ENCODE results near the gene LRCH1. TPM values are rescaled to one million over a fixed set of nuclear protein-coding genes. Genes with fewer than 3 reads are reported as not detected.

The LRCH1 gene
- total RNA-seq, 1 experiment from 2014 or later: 10.5 TPM

DNA sequence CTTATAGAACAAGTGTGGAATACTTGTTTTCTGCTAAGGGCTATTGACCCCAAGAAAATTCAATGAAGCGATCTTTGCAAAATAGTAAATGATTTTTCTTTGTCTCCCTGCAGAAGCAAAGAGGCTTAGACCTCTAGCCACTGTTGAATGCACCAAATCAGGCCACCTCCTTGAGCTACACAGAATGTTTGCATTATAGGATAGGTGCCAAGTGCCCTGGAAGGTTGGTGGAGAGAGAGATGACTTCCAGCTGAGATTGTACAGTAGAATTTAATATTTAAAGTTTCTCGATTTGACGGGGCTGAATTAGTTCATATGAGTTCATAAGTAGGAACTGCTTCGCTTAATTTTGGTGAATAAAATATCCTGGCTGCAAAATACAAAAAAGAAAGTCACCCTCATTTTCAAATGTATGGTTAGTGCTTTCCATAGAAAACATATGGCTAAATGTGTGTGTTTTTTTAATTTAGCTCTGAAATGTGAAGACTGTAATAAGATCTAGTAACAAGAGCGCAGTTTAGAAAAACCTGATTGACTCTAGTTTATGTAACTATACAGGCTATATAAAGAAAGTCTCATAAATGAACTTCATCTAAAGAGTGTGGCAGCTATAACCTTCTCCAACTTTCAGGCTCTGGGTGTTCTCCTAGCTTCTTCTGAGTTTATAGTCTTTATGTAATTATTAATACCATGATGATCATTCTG lies 41.6 kb downstream of the LRCH1 start:
- Histone ChIP-seq H3K4me3 (no peak overlapping the region), H3K9me2 (ENCODE audit: insufficient read depth) (no peaks in the 10 kb centered on the region), H3F3A (ENCODE audit: insufficient read depth, low read depth) (peaks cover 32% of the 10 kb centered on the region), H3K4me1 (replicated peaks; ENCODE audit: insufficient read depth) (peaks cover 41% of the 10 kb centered on the region), H2AFZ (no peak overlapping the region), H4K20me1 (ENCODE audit: insufficient read depth) (0 out of 2 replicates have a peak, but pooled peaks cover 6% of the 10 kb centered on the region), H3K79me2 (ENCODE audit: low read depth) (peaks cover 67% of the 10 kb centered on the region), H3K27ac (peak overlapping the region; percentile 55), H3K27me3 (ENCODE audit: insufficient read depth, low read depth) (no peaks in the 10 kb centered on the region), H3K36me3 (ENCODE audit: low read depth) (no peaks in the 10 kb centered on the region), H3K9me3 (ENCODE audit: insufficient read depth, low read depth) (no peaks in the 10 kb centered on the region), H3K4me2 (0 out of 2 replicates have a peak overlapping the region, but pooled peaks have one; percentile 32)
- TF ChIP-seq EZH2 (IDR thresholded peaks at IDR 0.05; ENCODE audit: low read depth): no peak
- TF ChIP-seq, protein P1, sequence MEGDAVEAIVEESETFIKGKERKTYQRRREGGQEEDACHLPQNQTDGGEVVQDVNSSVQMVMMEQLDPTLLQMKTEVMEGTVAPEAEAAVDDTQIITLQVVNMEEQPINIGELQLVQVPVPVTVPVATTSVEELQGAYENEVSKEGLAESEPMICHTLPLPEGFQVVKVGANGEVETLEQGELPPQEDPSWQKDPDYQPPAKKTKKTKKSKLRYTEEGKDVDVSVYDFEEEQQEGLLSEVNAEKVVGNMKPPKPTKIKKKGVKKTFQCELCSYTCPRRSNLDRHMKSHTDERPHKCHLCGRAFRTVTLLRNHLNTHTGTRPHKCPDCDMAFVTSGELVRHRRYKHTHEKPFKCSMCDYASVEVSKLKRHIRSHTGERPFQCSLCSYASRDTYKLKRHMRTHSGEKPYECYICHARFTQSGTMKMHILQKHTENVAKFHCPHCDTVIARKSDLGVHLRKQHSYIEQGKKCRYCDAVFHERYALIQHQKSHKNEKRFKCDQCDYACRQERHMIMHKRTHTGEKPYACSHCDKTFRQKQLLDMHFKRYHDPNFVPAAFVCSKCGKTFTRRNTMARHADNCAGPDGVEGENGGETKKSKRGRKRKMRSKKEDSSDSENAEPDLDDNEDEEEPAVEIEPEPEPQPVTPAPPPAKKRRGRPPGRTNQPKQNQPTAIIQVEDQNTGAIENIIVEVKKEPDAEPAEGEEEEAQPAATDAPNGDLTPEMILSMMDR (conservative IDR thresholded peaks at IDR 0.05): no peak
- BruUV-seq (replicated peaks): no TSS peak
- POLR2A ChIA-PET (ENCODE audit: unreplicated experiment): no interaction called here
- no peak for DNase-seq
- intact Hi-C loops (cut with micrococcal nuclease; ENCODE audit: unreplicated experiment): loop anchor here (2.0 kb wide), 1 partner anchor 40 kb away; no protein-coding TSS in a partner anchor
- CTCF ChIA-PET: interaction anchor here (0.6 kb wide), 1 partner anchor 64 kb away, joined by 3 read pairs; no protein-coding TSS in a partner anchor

DNA sequence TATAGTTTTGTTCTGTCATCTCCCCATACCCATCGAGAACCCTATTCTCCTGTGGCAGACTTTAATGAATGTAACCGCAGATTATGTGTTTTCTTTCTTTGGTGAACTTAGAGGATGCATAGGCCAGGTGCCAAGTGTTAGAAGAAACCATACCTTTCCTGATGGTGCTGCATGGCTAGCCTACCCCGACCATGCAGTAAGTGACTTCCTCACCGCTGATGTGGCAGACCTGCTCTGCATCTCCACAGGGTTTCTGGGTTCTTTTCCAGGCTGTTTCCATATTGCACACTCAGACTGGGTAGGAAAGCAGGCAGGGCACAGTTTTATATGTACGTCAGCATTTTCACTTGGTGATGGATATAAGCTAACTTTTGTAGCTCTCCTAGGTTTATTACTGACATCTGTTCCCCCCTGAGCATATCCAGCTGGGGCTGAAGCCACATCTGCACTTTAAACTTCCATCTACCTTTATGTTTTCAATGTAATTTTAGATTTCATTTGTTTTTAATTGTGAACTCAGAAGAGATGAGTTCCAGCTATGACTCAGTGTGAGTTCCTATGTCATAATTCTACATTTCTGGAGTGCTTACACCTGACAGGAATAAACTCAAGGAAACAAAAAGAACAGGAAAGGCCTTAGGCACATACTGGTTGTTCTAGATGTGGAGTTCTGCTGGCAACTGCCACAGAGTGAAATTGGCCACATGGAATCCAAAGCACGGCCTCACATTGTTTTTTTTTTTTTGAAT lies 42.3 kb downstream of the LRCH1 start:
- 0 out of 2 replicates have a peak, but pooled peaks cover 6% of the 10 kb centered on the region for H4K20me1 ChIP-seq (ENCODE audit: insufficient read depth)
- TF ChIP-seq, protein P1 (conservative IDR thresholded peaks at IDR 0.05): no peak
- BruUV-seq (replicated peaks): no TSS peak
- peaks cover 49% of the 10 kb centered on the region for H3K4me1 ChIP-seq (replicated peaks; ENCODE audit: insufficient read depth)
- H3K79me2 ChIP-seq (ENCODE audit: low read depth): peaks cover 65% of the 10 kb centered on the region
- peak overlapping the region; percentile 32; the same call in 1 of the 2 replicates for H3K4me2 ChIP-seq
- no peaks in the 10 kb centered on the region for H3K9me3 ChIP-seq (ENCODE audit: insufficient read depth, low read depth)
- H3K27ac ChIP-seq: peak overlapping the region; percentile 55
- H2AFZ ChIP-seq: no peak overlapping the region
- POLR2A ChIA-PET (ENCODE audit: unreplicated experiment): no interaction called here
- H3K27me3 ChIP-seq (ENCODE audit: insufficient read depth, low read depth): no peaks in the 10 kb centered on the region
- intact Hi-C loops (cut with micrococcal nuclease; ENCODE audit: unreplicated experiment): loop anchor here (2.0 kb wide), 1 partner anchor 41 kb away; no protein-coding TSS in a partner anchor
- DNase-seq: peak; percentile 55 to 93
- no peaks in the 10 kb centered on the region for H3K36me3 ChIP-seq (ENCODE audit: low read depth)
- CTCF ChIA-PET: no interaction called here
- H3K4me3 ChIP-seq: no peak overlapping the region
- peaks cover 40% of the 10 kb centered on the region for H3F3A ChIP-seq (ENCODE audit: insufficient read depth, low read depth)
- no peaks in the 10 kb centered on the region for H3K9me2 ChIP-seq (ENCODE audit: insufficient read depth)

DNA sequence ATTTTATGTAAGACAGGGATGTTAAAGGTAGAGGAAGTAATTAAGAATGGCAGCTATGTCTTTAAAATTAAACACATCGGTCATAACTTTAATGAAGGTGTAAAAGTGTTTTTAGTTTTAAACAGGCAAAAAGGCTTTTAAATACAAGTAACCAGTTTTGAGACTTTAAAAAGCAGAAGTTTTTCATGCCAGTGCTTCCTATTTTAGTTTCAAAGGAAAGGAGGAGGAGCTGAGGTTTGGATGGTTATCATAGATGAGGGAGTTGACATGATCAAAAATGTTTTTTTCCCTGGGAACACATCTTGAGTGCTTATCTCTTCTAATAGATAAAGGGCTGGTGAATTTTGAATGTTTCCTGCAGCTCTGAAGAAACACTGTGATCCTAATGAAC lies 42.9 kb downstream of the LRCH1 start:
- peaks cover 54% of the 10 kb centered on the region for H3K4me1 ChIP-seq (replicated peaks; ENCODE audit: insufficient read depth)
- no peaks in the 10 kb centered on the region for H3K27me3 ChIP-seq (ENCODE audit: insufficient read depth, low read depth)
- 0 out of 2 replicates have a peak, but pooled peaks cover 6% of the 10 kb centered on the region for H4K20me1 ChIP-seq (ENCODE audit: insufficient read depth)
- no peak for DNase-seq
- H3K9me3 ChIP-seq (ENCODE audit: insufficient read depth, low read depth): no peaks in the 10 kb centered on the region
- CTCF ChIA-PET: no interaction called here
- H3F3A ChIP-seq (ENCODE audit: insufficient read depth, low read depth): peaks cover 42% of the 10 kb centered on the region
- POLR2A ChIA-PET (ENCODE audit: unreplicated experiment): no interaction called here
- TF ChIP-seq, protein P1 (conservative IDR thresholded peaks at IDR 0.05): no peak
- TF ChIP-seq EZH2 (IDR thresholded peaks at IDR 0.05; ENCODE audit: low read depth): no peak
- intact Hi-C loops (cut with micrococcal nuclease; ENCODE audit: unreplicated experiment): loop anchor here (2.0 kb wide), 1 partner anchor 41 kb away; no protein-coding TSS in a partner anchor
- BruUV-seq (replicated peaks): no TSS peak
- no peak overlapping the region for H3K4me3 ChIP-seq
- no peaks in the 10 kb centered on the region for H3K9me2 ChIP-seq (ENCODE audit: insufficient read depth)
- no peak overlapping the region for H2AFZ ChIP-seq
- H3K36me3 ChIP-seq (ENCODE audit: low read depth): no peaks in the 10 kb centered on the region
- peak overlapping the region; percentile 24 for H3K4me2 ChIP-seq
- peaks cover 65% of the 10 kb centered on the region for H3K79me2 ChIP-seq (ENCODE audit: low read depth)
- peak overlapping the region; percentile 55 for H3K27ac ChIP-seq

Measured in PC-9 (cell line).